Gastroesophageal sphincter (tissue), 4 donors: Measurements from ENCODE around the gene FAXC. TPM values are rescaled to one million over a fixed set of nuclear protein-coding genes. Genes with fewer than 3 reads are reported as not detected.

ENCODE experiments used
- total RNA-seq, 4 donors: library from RNA; depleted of rRNA; stranded (reverse); fragments of >200 nt; gene quantifications; one replicate each; pipeline ENCODE4 v1.1.0, GENCODE V29; 2016

The FAXC gene
- total RNA-seq, 4 donors from 2014 or later, result 18.4 to 48.4 (median 22.6) TPM

Other genes with a start within 250 kb of the FAXC start
- 10 to 100 TPM in 2 of 4 donors, 1 to 10 TPM in 2; 3.2 to 13.4 (median 7.8) TPM for gene COQ3, start 44.5 kb upstream of the FAXC start, total RNA-seq
- 100 to 1,000 TPM in 2 of 4 donors, 10 to 100 TPM in 2; 34.9 to 273 (median 87.9) TPM for gene PNISR, start 75.6 kb upstream of the FAXC start, total RNA-seq
- 10 to 100 TPM; 11.2 to 18.6 (median 15.0) TPM for gene USP45, start 165.7 kb upstream of the FAXC start, total RNA-seq
- gene CCNC, start 219.0 kb upstream of the FAXC start, total RNA-seq, result 10 to 100 TPM; 31.6 to 66.2 (median 40.4) TPM